Testis (tissue), 3 donors: Measurements from ENCODE around the gene GPR34. TPM values are rescaled to one million over a fixed set of nuclear protein-coding genes. Genes with fewer than 3 reads are reported as not detected.

Experiments used
- DNase-seq: peaks from one replicate; pipeline ENCODE4 v3.0.0-alpha.2; 2019
- H3K27ac ChIP-seq, 2 donors: fragments of 200-600 bp; sonication (generic); one replicate each; pipeline ENCODE4 v1.5.1; 2019
- H3K27me3 ChIP-seq: fragments of 200-600 bp; sonication (generic); one replicate; pipeline ENCODE4 v1.5.1; 2019
- H3K36me3 ChIP-seq: fragments of 200-600 bp; sonication (generic); one replicate; pipeline ENCODE4 v1.5.1; 2017; ENCODE audit warnings: low read depth; ENCODE audit errors: missing control alignments
- H3K4me1 ChIP-seq: fragments of 200-600 bp; sonication (generic); one replicate; pipeline ENCODE4 v1.5.1; 2019
- H3K4me3 ChIP-seq, 2 donors: fragments of 200-600 bp; sonication (generic); one replicate each; pipeline ENCODE4 v1.5.1; 2017 to 2019
- H3K9me3 ChIP-seq: fragments of 200-600 bp; sonication (generic); one replicate; pipeline ENCODE4 v1.5.1; 2017
- POLR2A ChIP-seq: fragments of 450-650 bp; IDR thresholded peaks from one replicate; pipeline ENCODE4 v1.6.1; 2017; ENCODE audit warnings: antibody characterized with exemption, mild to moderate bottlenecking, moderate library complexity
- WGBS, 2 donors: methylation state at CpG; one replicate each; pipeline ENCODE4 v1.1.5; 2018; 5-methylcytosine and 5-hydroxymethylcytosine counted together
- intact Hi-C: fragments of 100-400 bp; cut with DNase I; formaldehyde crosslinking; loops from one replicate; pipeline ENCODE4 v1.15.1; 2023; ENCODE audit warnings: low total_unique reads
- polyA plus RNA-seq: library from polyadenylated mRNA; stranded (reverse); fragments of 350-450 nt; fragmentation: Illumina TruSeq; extraction: RNeasy Lipid Tissue Mini Kit (QIAGEN cat#74804); gene quantifications from one replicate; pipeline ENCODE4 v1.2.3, GENCODE V29; 2014; ENCODE audit warnings: low read depth, low replicate concordance; ENCODE audit not compliant: insufficient read depth
- total RNA-seq, 2 donors: library from RNA; depleted of rRNA; stranded (reverse); fragments of >200 nt; gene quantifications; one replicate each; pipeline ENCODE4 v1.2.3, GENCODE V29; 2016
- TF ChIP-seq, protein P1 (sequence below), 3 experiments: fragments of 450-650 bp in 2 of 3; fragments of 200-600 bp in 1 of 3; sonication (generic) in 1 of 3; IDR thresholded peaks; one replicate each; pipeline ENCODE4 v1.5.1; 2016 to 2019; ENCODE audit warnings: antibody characterized with exemption in 3 of 3, mild to moderate bottlenecking in 2 of 3, moderate library complexity in 1 of 3

The GPR34 gene
- total and polyA plus RNA-seq, 3 donors from 2014 or later = 1.0 to 3.8 (median 3.5) TPM

DNA sequence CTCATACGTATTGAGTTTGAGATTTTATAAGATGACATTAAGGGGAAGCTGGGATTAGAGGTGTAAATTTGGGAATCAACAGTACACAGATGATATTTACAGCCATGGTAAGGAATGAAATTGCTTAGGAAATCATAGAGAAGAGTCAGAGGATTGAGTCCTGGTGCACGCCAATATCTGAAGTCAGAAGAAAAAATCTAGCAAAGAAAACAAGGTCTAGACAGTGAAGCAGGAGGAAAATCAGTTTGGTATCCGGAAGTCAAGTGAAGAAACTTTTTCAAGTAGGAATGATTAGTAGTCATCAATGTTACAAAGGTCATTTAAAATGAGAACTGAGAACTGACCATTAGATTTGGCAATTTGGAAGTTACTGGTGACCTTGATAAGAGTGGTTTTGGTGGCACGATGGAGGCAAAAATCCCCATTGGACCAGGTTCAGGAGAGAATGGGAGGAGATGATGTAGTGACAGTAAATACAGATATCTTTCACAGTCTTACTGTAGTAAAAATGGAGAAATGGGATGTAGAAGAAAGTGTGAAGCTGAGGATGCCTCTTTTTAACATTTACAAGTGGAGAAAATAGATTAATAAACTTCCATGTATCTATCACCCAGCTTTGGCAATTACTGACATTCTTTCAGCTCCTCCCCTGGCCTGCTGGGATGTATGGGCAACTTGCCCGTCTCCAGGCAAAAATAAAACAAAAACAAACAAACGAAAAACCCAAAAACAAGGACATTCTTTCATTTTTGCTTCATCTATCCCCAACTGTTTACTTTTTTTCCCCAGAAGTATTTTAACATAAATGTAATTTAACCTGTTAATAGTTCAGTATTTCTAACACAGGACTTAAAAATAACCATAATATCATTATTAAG, 11.4 kb upstream of the GPR34 start:
- 51 to 62% methylated on average over 6 of the region's 6 CpGs for WGBS, 2 donors
- Histone ChIP-seq H3K9me3 (no peaks in the 10 kb centered on the region), H3K27ac (no peak overlapping the region), H3K27me3 (no peaks in the 10 kb centered on the region), H3K4me1 (no peaks in the 10 kb centered on the region), H3K36me3 (no peaks in the 10 kb centered on the region), H3K4me3 (no peak overlapping the region)
- TF ChIP-seq, protein P1, sequence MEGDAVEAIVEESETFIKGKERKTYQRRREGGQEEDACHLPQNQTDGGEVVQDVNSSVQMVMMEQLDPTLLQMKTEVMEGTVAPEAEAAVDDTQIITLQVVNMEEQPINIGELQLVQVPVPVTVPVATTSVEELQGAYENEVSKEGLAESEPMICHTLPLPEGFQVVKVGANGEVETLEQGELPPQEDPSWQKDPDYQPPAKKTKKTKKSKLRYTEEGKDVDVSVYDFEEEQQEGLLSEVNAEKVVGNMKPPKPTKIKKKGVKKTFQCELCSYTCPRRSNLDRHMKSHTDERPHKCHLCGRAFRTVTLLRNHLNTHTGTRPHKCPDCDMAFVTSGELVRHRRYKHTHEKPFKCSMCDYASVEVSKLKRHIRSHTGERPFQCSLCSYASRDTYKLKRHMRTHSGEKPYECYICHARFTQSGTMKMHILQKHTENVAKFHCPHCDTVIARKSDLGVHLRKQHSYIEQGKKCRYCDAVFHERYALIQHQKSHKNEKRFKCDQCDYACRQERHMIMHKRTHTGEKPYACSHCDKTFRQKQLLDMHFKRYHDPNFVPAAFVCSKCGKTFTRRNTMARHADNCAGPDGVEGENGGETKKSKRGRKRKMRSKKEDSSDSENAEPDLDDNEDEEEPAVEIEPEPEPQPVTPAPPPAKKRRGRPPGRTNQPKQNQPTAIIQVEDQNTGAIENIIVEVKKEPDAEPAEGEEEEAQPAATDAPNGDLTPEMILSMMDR (IDR thresholded peaks at IDR 0.05) = no peak
- no peak for TF ChIP-seq POLR2A
- DNase-seq = no peak
- intact Hi-C loops = no loop called here

DNA sequence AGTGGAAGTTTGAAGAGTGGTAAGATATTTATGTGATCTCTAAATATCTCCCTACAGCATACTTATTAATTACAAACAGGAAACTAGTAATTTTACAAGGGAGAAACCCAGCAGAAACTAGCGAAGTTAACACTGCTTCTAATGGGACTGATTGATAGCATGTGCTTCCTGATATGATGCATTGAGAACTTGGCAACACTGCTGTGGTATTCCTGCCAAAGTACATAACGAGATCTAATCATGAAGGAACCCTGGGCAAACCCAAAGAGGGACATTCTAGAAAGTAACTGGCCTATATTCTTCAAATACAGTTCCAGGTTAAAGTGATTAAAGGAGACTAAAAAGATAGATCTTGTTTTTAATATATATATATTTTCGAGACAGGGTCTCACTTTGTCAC, 4.6 kb upstream of the GPR34 start:
- Histone ChIP-seq H3K27ac (no peak overlapping the region), H3K27me3 (no peaks in the 10 kb centered on the region), H3K4me1 (no peaks in the 10 kb centered on the region), H3K9me3 (no peaks in the 10 kb centered on the region), H3K36me3 (no peaks in the 10 kb centered on the region), H3K4me3 (no peak overlapping the region)
- TF ChIP-seq, protein P1 (IDR thresholded peaks at IDR 0.05) = no peak
- TF ChIP-seq POLR2A = no peak
- WGBS, 2 donors = 43 to 57% methylated on average over 2 to 3 of the region's 3 CpGs
- intact Hi-C loops = no loop called here
- no peak for DNase-seq

DNA sequence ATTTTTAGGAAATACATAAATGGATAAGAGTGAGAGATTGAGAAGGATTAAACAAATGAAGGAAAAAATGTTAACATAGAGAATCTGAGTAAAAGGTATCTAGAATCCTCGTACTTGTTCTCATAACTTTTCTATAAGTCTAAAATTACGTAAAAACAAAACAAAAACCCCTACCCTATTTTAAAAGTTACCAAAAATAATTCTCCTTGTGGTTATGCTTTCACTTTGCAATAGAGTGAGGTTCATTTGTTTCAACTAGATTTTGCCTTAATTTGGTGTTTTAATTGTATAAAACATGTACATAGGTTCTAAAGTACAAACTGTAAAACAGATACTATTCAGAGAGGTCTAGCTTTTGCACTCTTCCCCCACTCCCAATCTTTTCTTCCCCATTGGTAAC, 3.8 kb upstream of the GPR34 start:
- 78 to 90% methylated on average over 2 of the region's 2 CpGs for WGBS, 2 donors
- Histone ChIP-seq H3K9me3 (no peaks in the 10 kb centered on the region), H3K36me3 (no peaks in the 10 kb centered on the region), H3K27ac (no peak overlapping the region), H3K4me1 (no peaks in the 10 kb centered on the region), H3K27me3 (no peaks in the 10 kb centered on the region), H3K4me3 (no peak overlapping the region)
- no peak for DNase-seq
- no peak for TF ChIP-seq POLR2A
- TF ChIP-seq, protein P1 (IDR thresholded peaks at IDR 0.05) = no peak
- intact Hi-C loops = no loop called here

DNA sequence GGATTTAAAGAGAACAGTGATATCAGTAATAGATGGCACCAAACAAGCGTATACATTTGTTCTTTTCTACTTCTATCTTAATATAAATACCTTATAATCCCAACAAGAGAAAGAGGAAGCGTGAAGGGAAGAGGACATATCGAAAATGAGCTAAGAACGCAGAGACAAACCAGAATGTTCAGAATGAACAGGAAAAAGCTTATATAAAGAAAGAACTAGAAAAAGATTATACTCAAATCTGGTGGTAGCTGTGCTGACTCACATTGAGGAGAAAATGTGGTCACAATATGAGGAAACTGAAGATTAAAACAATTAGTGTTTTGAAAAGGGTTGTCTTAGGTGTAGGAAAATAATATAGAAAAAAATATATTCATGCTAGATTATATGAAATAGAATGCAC, 2.0 kb upstream of the GPR34 start:
- intact Hi-C loops = no loop called here
- no peaks in the 10 kb centered on the region for H3K4me1 ChIP-seq
- H3K4me3 ChIP-seq = no peak overlapping the region
- TF ChIP-seq POLR2A = no peak
- TF ChIP-seq, protein P1 (IDR thresholded peaks at IDR 0.05) = no peak
- DNase-seq = no peak
- no peak overlapping the region for H3K27ac ChIP-seq
- no peaks in the 10 kb centered on the region for H3K9me3 ChIP-seq
- 78 to 84% methylated on average over 4 of the region's 4 CpGs for WGBS, 2 donors
- no peaks in the 10 kb centered on the region for H3K27me3 ChIP-seq
- no peaks in the 10 kb centered on the region for H3K36me3 ChIP-seq

DNA sequence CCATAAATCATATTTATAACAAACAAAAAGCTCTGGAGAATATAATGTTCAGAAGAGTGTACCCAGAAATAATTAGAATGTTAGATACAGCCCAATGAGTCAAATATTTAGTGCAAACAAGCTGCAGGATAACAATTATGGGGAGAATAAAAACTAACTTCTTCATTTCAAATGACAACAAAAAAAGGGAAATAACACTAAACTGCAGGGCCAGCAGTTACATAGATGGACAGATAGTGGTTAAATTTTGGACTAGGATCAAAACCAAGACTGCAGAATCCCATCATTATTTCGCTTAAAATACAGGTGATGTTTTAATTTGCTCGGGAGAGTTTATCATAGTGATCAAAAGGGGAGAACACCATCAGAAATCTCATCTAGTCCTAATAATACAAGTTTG, 617 bp upstream of the GPR34 start:
- Histone ChIP-seq H3K4me1 (no peaks in the 10 kb centered on the region), H3K36me3 (no peaks in the 10 kb centered on the region), H3K27me3 (no peaks in the 10 kb centered on the region), H3K4me3 (no peak overlapping the region), H3K27ac (no peak overlapping the region), H3K9me3 (no peaks in the 10 kb centered on the region)
- 74 to 85% methylated on average over 2 of the region's 2 CpGs for WGBS, 2 donors
- TF ChIP-seq POLR2A = no peak
- TF ChIP-seq, protein P1 (IDR thresholded peaks at IDR 0.05) = no peak
- no peak for DNase-seq
- intact Hi-C loops = no loop called here
